SU-DHL-6 (cell line): Measurements from ENCODE around the gene MYL6.

Source experiments
- CTCF ChIP-seq: fragments of 200-600 bp; sonication (generic); IDR thresholded peaks from one replicate; pipeline ENCODE4 v1.5.1; 2017; ENCODE audit warnings: antibody characterized with exemption, mild to moderate bottlenecking, low read length, moderate library complexity; ENCODE audit not compliant: insufficient read depth, poor library complexity, severe bottlenecking
- EZH2phosphoT487 ChIP-seq: fragments of 200-600 bp; sonication (generic), shearing (Covaris generic); conservative IDR thresholded peaks from 2 replicates; pipeline ENCODE4 v1.6.1; 2018; ENCODE audit warnings: mild to moderate bottlenecking, antibody characterized with exemption, low read length, moderate library complexity, mixed read lengths

DNA sequence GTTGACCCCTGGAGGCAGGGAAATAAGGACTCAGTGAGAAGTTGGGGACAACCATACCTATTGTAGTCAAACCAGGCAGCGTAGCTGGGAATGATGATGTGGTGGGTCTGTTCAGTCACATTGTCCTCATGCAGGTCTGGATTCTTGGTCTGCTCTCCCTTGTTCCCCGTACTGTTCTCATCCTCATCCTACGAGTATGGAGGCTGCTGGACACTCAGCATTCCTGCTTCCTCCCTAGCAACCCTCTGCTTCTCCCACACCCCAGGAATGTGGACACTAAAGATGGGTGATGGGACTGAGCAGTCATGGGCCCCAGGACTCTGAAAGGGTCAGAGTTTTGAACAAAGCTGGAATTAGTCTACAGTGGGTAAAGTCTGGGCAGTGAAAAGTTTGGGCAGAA, 20.2 kb downstream of the MYL6 start:
- TF ChIP-seq CTCF (no peak), EZH2phosphoT487 (no peak)
